Panc1 (cell line): ENCODE measurements around the gene AFP.
"Not testable (repeated sequence)": the region's sequence is repeated elsewhere in the genome, so short reads cannot be mapped to it uniquely, and the experiment has no call there.

ENCODE experiments used
- POLR2AphosphoS5 ChIP-seq: IDR thresholded peaks from 2 replicates; pipeline ENCODE4 v1.6.1; 2012; ENCODE audit warnings: mild to moderate bottlenecking, low read depth, low read length, moderate library complexity
- SIN3A ChIP-seq: IDR thresholded peaks from 2 replicates; pipeline ENCODE4 v1.6.1; 2012; ENCODE audit warnings: low read depth, mild to moderate bottlenecking, low read length, moderate library complexity, borderline replicate concordance; ENCODE audit not compliant: insufficient read depth
- TF ChIP-seq, protein P1 (sequence below): fragments of 450-650 bp; IDR thresholded peaks from 2 replicates; pipeline ENCODE4 v1.5.1; 2017; ENCODE audit warnings: mild to moderate bottlenecking
- TF ChIP-seq, protein P2 (sequence below), 2 experiments: IDR thresholded peaks; 2 replicates each; pipeline ENCODE4 v1.6.1; 2011 to 2012; ENCODE audit warnings: low read depth in 2 of 2, control low read depth in 1 of 2, low read length in 1 of 2, mild to moderate bottlenecking in 1 of 2, moderate library complexity in 1 of 2; ENCODE audit not compliant: insufficient read depth in 1 of 2

DNA sequence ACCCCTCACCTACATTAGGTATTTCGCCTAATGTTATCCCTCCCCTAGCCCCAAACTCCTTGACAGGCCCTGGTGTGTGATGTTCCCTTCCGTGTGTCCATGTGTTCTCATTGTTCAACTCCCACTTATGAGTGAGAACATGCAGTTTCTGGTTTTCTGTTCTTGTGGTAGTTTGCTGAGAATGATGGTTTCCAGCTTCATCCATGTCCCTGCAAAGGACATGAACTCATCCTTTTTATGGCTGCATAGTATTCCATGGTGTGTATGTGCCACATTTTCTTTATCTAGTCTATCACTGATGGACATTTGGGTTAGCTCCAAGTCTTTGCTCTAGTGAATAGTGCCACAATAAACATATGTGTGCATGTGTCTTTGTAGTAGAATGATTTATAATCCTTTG lies 46.4 kb upstream of the AFP start:
- TF ChIP-seq, protein P1, sequence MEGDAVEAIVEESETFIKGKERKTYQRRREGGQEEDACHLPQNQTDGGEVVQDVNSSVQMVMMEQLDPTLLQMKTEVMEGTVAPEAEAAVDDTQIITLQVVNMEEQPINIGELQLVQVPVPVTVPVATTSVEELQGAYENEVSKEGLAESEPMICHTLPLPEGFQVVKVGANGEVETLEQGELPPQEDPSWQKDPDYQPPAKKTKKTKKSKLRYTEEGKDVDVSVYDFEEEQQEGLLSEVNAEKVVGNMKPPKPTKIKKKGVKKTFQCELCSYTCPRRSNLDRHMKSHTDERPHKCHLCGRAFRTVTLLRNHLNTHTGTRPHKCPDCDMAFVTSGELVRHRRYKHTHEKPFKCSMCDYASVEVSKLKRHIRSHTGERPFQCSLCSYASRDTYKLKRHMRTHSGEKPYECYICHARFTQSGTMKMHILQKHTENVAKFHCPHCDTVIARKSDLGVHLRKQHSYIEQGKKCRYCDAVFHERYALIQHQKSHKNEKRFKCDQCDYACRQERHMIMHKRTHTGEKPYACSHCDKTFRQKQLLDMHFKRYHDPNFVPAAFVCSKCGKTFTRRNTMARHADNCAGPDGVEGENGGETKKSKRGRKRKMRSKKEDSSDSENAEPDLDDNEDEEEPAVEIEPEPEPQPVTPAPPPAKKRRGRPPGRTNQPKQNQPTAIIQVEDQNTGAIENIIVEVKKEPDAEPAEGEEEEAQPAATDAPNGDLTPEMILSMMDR = not testable (repeated sequence)
- TF ChIP-seq, protein P2, sequence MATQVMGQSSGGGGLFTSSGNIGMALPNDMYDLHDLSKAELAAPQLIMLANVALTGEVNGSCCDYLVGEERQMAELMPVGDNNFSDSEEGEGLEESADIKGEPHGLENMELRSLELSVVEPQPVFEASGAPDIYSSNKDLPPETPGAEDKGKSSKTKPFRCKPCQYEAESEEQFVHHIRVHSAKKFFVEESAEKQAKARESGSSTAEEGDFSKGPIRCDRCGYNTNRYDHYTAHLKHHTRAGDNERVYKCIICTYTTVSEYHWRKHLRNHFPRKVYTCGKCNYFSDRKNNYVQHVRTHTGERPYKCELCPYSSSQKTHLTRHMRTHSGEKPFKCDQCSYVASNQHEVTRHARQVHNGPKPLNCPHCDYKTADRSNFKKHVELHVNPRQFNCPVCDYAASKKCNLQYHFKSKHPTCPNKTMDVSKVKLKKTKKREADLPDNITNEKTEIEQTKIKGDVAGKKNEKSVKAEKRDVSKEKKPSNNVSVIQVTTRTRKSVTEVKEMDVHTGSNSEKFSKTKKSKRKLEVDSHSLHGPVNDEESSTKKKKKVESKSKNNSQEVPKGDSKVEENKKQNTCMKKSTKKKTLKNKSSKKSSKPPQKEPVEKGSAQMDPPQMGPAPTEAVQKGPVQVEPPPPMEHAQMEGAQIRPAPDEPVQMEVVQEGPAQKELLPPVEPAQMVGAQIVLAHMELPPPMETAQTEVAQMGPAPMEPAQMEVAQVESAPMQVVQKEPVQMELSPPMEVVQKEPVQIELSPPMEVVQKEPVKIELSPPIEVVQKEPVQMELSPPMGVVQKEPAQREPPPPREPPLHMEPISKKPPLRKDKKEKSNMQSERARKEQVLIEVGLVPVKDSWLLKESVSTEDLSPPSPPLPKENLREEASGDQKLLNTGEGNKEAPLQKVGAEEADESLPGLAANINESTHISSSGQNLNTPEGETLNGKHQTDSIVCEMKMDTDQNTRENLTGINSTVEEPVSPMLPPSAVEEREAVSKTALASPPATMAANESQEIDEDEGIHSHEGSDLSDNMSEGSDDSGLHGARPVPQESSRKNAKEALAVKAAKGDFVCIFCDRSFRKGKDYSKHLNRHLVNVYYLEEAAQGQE (IDR thresholded peaks at IDR 0.05; ENCODE audit: insufficient read depth in 1 of 2, low read depth in 2 of 2, low read length in 1 of 2) = not testable (repeated sequence)
- TF ChIP-seq SIN3A, POLR2AphosphoS5: not testable (repeated sequence)
